Erythroblast (primary cell): ENCODE measurements around the gene PTPRN2.

Source experiments
- DNase-seq, 2 experiments: peaks; one replicate each; lab custom pipeline; 2025; lab: John Stamatoyannopoulos, UW
- GATA1 ChIP-seq: IDR thresholded peaks from 2 replicates; pipeline ENCODE4 v1.6.1; 2011; ENCODE audit warnings: low read depth, mild to moderate bottlenecking, control low read depth, low read length, moderate library complexity
- POLR2A ChIP-seq: IDR thresholded peaks from 2 replicates; pipeline ENCODE4 v1.6.1; 2011; ENCODE audit warnings: mild to moderate bottlenecking, low read length

PTPRN2 gene

DNA sequence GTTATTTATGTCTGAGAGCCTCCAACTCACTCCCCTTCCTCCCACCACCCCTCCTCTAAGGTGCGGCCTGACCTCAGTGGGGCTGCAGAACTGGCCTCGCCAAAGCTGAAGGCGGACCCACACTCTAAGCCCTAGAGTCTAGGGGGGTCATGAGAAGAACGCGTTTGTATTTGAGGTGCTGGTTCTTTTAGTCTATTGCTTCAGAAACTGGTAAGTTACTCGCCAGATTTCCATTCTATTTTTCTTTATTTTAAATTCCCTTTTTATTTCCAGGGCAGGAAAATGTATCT, 893.3 kb downstream of the PTPRN2 start:
- no peak for DNase-seq
- no peak for TF ChIP-seq GATA1
- no peak for TF ChIP-seq POLR2A

GRCh38 chr7:157693521-157694375, 893.9 kb downstream of the PTPRN2 start:
- no peak for DNase-seq
- TF ChIP-seq POLR2A = no peak
- no peak for TF ChIP-seq GATA1

DNA sequence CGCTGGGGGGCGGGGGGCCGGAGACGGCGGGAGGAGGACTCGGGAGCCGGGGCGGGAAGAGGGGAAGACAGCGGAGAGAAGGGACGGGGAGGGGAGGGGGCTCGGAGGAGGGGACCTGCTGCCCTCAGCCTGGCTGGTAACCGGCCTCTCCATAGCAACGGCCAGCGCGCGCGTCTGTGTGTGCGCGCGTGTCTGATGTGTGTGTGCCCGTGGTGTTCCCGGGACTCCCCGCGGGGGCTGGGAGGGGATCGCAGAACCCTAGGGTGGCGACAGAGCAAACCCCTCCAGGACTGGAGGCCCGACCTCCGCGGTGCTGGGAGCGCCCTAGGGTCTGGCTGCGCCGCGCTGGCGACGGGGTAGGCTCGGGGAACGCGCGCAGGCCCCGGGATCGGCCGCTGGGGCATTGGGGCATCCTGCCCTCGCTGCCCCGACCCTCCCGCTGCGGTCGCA, 894.5 kb downstream of the PTPRN2 start:
- no peak for TF ChIP-seq POLR2A
- no peak for TF ChIP-seq GATA1
- no peak for DNase-seq

DNA sequence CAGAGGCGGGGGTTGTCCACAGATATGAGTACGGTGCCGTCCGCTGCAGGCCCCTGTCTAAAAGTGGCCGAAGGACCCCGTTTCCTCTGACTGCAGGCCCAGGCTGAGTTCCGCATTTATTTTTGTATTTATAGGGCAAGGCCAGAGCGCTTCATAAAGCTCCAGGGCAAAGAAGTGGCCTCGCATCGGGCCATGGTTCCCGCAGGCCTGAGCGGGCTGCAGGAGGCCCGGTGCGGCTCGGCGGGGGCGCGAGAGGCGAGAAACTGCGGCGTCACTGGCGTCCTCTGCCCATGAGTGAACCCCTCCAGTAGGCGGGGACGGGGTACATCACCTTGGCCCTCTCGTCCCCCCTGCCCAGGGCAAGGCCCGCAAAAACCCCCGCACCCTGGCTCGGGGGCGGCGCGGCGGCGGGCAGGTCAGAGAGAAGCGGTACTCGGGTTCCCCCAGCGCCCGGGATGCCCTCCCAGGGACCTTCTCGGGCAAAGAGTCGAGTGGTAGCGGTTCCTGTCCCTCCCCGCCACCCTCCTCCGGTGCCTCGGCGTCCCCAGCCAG, 895.1 kb downstream of the PTPRN2 start:
- TF ChIP-seq POLR2A (no peak), GATA1 (no peak)
- DNase-seq = no peak

- DNase-seq = no peak
- TF ChIP-seq GATA1 (no peak), POLR2A (no peak)
Observed at GRCh38 chr7:157691586-157692459, 895.8 kb downstream of the PTPRN2 start.

- no peak for DNase-seq
Observed at GRCh38 chr7:157690833-157691585, 896.6 kb downstream of the PTPRN2 start.

DNA sequence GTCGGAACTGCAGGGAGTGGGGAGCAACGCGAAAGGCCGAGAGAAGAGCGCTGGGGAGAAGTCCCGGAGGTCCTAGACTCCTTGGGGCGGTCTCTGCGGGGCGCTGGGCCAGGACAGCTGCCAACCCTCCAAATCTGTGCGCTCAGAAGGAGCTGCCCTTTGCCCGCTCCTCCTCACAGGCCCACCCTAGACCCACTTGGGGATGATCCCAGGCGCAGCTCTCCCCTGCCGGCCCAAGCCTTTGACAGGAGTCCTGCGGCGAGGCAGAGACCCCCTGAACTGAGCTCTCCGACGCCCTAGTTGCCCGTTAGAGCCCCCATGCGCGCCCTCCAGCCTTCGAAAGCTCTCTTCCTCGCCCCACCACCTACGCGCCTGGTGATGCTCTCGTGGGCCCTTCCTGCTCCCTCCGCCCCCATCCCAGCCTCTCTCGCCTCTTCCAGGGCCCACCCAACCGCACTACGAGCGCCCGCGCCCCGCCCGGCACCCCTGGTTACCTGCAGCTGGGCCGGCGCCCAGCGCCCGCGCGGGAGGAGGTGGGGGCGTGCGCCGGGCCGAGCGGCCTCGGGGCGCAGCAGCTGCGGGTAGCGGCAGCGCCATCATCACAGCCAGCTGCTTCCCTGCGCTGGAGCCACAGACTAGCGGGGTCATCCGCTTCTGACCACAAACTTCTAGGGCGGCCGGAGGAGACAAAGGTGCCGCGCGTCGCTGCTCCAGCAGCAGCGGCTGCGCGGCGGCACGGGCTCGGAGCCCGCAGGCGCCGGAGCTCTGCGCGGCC, 897.4 kb downstream of the PTPRN2 start:
- TF ChIP-seq GATA1 = no peak
- no peak for TF ChIP-seq POLR2A
- no peak for DNase-seq

More at GRCh38 chr7:157690833-157691585, 896.6 kb downstream of the PTPRN2 start:
- TF ChIP-seq POLR2A = no peak
- TF ChIP-seq GATA1 = no peak

DNA sequence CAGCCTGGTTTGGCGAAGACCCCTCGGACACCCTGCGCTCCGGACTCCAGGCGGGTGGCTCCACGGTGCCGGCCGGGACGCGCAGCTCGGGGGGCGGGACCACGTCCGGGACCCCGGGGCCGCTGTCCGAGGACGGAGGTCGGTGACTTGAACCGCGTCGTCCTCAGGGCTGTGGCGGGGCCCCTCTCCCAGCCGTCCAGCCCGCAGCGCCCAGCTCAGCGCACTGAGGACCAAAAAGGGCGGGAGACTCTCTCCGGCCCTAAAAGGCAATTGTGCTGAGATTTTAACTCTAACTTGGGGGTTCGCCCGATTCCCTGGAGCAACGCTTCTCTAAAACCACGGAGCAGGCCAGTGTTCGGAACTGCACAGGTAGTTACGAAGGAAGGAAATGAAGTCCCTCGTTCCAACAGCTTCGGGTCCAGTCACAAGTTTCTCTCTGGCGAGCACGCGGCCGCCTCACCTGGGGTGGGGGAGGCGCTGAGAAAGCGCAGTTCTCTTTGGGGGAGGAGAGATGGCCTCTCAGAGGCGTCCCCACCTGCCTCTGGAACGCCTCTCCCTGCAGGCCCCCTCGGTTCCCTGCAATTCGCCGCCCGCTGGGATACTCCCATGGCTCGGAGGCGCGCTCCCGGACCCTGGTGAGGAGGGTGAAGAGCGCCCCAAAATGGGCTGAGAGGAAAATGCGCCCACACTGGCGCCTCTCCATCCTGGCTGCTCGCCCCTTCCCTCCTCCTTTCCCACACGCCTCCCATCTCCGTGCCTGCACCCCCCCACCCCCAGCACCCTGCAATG, 898.2 kb downstream of the PTPRN2 start:
- no peak for DNase-seq

GRCh38 chr7:157688533-157689268, 898.9 kb downstream of the PTPRN2 start:
- no peak for DNase-seq
- no peak for TF ChIP-seq GATA1
- TF ChIP-seq POLR2A = no peak

More for the DNA sequence above, 898.2 kb downstream of the PTPRN2 start:
- no peak for TF ChIP-seq POLR2A
- no peak for TF ChIP-seq GATA1

DNA sequence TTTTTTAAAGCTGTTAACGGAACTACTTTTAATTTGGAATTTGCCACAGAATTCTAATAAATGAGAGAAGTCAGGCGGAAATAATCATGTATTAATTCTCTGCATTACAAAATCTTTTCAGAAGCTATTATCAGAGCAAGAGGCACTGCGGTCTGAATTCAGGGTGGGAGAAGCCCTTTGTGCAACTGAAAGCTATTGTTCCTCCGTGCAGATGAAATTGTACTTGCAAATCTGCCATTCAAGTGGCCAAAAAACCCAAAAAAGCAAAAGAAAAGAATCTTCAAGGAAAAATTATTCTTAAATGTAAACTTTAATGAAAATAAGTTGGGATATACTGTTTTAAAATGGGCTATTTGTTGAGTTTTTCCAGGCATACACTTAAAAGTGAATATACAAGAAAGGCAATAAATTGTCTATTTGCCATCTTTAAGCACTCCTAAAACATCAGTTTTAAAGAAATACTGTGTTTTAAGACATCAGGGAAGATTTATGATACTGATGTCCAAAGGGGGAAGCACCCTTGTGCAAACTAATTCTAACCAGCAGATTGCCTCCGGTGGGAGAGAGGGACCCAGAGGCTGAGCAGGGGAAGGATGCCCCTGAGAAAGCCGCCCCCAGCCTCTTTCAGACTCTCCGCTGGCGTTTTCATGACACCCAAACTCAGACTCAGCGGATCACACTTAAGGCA, 899.6 kb downstream of the PTPRN2 start:
- TF ChIP-seq GATA1 (no peak), POLR2A (no peak)
- DNase-seq = no peak

- TF ChIP-seq GATA1 (no peak), POLR2A (no peak)
- no peak for DNase-seq
Observed at GRCh38 chr7:157687158-157687557, 900.5 kb downstream of the PTPRN2 start.
